HG03378 (cell line): ENCODE measurements around the gene FRMD4A.

Source experiments
- ATAC-seq: cut with Tn5 transposase; IDR thresholded peaks from one replicate; pipeline ENCODE4 v1.9.1; 2021; ENCODE audit warnings: mild to moderate bottlenecking, moderate library complexity; ENCODE audit not compliant: unreplicated experiment

Gene FRMD4A

DNA sequence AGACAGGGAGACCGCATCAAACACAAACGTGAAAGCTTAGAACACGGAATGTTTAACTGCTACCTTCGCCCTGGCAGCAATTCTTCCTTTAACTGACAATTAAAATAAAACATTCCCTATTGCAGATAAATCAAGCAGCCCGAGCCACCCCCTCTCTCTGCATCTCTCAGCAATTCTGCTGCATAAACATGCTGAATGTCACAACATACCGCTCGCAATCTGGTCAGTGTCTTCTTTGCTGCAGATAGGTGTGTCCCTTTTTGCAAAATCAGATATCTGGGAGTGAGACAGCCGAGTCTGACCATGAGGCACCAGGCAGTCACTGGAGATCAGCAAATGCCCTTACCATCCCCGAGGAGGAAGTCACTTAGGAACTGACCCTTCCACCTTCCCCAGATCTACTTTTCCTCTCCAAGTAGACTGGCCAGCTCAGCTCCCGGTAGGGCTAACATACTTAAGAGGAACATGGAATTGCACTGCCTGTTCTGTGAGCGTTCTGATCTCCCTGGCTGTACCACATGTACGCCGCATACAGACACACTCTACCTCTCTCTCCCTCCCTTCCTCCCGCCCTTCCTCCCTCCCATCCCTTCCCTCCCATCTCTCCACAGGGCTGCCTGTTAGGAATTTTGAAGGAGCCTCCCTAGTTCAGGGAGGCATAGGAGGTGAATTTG, at the start of gene FRMD4A:
Gene FRMD4A (minus strand): TSS at position 537 of the 674 bp plus-strand sequence.
- no peak for ATAC-seq

DNA sequence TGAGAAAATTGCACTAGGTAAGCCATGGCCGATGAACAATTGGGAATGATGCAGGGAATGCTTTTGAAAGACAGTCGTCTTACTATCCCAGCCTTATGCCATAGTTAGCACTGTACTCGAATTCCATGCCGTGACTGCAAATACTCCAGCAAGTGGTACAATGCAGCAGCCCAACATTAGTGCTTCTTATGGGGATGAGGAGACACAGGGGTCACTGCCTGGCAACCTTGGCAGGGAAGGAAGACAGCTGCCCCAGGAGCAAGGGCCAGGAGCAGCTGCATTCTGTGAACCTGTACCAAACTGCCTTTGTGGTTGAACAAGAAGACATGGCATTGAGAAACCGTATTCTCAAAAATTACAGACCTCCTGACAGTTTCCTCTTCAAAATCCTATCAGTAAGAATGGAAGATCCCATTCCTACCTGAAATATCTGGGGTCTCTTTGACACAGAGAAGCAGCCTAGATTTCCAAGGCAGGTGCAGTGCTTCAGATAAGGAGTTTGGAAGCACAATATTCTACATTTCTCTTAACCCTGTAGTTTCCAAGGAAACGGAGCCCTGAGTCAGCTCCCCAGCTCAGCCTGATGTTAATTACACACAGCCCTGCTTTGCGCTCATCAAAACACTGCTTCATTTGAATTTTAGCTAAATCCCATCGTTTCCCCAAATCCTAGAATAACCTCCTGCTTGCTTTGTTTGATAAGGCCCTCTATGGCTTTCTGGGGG, 49.0 kb upstream of the FRMD4A start:
- ATAC-seq = no peak

DNA sequence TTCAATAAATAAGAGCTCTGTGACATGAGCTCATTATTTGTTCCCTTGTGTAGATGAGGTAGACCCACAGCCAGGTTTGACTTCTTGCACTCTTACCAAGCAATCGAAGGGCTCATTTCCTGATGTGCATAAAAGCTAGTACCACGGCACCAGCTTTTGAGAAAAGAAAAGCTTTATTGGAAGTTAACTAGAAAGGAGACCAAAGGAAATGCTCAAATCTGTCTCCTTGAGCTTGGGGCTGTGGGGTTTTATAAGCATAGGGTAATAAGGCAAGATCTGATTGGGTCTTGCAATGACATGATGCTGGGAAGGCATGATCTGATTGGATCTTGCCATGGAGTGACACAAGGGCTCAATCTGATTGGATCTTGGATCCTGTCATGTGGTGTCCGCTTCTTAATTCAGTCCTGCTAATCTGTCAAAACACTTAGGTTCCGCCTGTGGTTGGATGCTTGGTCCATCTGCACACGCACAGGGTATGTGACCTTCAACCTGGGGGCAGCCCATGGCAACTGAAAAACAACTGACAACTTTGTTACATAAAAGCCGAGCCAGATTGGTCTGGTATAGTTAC, 47.8 kb upstream of the FRMD4A start:
- ATAC-seq = no peak

DNA sequence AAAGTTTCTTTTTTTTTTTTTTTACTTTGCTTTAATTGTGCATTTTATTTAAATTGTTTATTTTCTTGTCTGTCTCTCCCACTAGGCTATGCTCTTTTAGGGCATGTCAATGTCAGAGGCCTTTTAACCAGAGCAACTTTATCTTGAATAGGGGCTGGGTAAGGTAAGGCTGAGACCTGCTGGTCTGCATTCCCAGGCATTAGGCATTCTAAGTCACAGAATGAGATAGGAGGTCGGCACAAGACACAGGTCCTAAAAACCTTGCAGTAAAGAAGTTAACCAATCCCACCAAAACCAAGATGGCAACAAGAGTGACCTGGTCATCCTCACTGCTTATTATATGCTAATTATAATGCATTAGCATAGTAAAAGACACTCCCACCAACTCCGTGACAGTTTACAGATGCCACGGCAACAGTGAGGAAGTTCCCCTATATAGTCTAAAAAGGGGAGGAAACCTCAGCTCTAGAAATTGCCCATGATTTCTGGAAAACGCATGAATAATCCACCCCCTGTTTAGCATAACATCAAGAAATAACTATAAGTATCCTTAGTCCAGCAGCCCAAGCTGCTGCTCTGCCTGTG, 47.0 kb upstream of the FRMD4A start:
- no peak for ATAC-seq

DNA sequence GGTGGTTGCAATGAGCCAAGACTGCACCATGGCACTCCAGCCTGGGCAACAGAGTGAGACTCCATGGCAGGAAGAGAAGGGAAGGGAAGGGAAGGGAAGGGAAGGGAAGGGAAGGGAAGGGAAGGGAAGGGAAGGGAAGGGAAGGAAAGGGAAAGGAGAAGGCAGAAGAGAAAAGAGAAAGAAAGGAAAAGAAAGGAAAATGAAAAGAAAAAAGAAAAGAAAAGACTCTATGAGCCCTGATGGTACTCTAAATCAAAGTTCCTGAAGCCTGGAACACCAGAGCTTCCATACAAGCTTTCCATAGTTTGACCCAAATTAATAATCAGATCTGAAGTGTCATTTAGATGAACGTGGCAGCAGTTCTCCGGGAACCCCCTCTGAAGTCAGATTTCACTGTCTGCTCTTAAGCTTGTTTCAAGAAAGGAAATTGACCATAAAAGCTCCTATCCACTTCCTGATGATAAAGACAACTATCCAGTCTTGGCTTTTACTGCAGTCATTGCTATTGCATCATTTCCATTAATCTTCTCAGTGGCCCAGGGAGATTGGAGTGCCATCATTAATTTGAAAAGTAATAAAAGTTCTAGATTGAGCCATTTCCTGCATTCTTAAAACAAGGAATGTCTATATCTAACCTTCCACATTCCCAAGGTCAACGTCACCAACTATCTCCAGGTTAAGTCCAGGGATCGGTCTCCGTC, 44.2 kb upstream of the FRMD4A start:
- no peak for ATAC-seq

DNA sequence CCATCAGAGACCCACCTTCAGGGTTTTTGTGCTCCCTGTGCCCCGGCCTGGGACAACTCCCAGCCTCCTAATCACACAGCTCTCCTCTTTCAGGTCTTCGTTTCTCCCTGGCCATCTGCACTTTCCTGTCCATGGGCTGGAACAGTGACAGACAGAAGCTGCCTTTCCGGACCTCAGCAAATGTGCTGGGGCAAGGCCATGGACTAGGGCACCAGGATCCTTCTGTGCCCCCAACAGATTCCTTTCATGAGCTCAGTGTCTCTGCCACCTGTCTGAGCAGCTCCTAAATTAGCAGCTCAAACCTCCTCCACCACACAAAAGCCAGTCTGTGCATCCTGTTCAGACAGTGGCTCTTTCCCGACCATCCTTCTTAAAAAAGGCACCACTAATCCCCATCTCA, 41.9 kb upstream of the FRMD4A start:
- ATAC-seq = no peak

DNA sequence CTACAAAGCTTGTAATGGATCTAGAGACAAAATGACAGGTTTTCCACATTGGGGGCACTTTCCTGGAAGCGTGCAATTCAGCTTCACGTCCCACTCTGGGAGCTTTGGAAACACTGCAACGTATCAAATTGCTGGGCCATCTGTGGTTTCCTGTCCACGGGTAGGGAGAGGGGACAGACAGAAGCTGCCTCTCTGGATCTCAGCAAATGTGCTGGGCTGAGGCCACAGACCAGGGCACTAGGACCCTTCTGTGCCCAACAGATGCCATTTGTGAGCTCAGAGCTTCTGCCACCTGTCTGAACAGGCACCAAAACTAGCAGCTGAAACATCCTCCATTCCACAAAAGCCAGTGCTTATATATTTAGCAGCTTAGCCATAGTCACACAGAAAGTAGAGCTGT, 40.9 kb upstream of the FRMD4A start:
- no peak for ATAC-seq

DNA sequence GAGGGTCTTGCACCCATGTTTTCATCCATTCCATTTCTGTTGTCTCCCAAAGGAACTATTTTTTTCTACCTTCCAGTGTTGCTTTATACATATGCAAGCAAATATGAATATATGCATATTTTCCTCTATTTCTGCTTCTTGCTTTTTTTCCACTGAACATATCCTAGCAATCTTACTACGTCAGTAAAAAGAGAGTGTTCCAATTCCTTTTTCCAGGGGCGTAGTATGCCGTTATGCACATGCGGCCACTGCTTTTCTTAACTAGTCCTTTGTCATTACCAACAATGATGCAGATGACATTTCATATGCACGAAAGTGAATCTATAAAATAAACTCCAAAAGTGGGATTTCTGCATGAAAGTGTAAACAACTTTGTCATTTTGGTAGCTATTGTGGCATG, 40.2 kb upstream of the FRMD4A start:
- no peak for ATAC-seq

DNA sequence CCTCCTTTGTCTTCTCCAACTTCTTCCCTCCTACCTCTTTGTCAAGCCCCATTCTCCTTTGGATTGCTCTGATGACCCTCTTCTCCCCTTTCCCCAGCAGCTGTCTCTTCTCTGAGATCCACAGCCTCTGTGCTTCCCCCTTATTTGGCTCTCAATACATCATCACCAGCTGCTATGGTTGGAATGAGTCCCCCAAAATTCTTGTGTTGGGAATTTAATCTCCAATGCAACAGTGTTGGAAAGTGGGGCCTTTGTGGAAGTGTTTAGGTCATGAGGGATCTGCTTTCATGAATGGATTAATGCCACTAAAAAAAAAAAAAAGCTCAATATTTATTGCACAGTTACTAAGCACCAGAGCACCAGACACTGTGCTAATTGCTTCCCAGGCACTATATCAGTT, 39.2 kb upstream of the FRMD4A start:
- ATAC-seq = no peak

DNA sequence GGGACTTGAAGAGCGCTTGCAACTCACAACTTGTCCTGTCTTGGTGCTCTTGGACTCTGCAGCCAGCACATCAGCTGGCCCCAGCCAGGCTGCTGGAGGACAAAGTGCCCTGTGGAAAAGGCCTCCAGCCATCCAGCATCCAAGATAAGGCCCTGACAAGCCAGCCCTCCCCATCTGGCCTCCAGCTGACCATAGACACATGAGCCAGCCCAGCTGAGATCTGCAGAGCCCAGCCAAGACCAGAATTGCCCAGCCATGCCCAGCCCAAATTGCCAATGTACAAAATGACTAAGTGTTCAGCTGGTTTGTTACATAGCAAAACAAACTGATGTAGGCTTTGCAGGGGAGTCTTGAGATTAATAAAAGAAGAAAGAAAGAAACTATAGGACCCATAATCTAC, 36.0 kb upstream of the FRMD4A start:
- no peak for ATAC-seq

DNA sequence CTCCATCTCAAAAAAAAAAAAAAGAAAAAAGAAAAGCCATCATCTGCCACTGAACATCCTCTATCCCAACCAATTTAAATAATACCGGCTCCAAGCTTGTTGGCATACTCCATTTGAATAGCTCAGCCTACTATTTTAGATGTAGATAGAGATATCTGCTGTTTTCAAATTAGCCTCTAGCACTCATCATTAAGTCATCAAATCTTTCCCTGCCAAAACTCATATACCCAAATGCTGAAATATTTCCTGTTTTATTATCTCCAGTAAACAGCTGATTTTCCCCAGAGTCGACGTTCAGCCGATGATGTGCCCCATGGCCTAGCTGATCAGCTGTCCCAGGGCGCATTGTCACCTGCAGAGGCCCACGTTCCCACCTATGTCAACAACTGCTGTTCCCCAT, 34.5 kb upstream of the FRMD4A start:
- ATAC-seq = no peak

DNA sequence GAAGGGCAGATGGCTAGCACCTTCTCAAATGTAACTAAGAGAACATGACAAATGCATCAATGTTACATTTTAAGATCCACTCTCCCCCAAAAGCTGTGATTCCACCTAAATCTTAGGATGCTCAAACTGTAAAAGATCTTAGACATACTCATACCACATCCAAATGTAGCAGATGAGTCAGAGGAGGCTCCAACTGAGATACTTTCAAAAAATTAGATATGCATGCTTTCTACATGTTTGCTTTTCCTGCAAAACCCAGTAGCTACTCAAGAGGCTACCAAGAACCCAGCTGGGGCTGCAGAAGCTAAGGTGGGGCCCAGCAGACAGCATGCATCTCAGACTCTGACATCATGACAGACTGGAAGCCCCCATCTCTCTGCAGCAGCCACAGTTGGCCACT, 31.4 kb upstream of the FRMD4A start:
- no peak for ATAC-seq

DNA sequence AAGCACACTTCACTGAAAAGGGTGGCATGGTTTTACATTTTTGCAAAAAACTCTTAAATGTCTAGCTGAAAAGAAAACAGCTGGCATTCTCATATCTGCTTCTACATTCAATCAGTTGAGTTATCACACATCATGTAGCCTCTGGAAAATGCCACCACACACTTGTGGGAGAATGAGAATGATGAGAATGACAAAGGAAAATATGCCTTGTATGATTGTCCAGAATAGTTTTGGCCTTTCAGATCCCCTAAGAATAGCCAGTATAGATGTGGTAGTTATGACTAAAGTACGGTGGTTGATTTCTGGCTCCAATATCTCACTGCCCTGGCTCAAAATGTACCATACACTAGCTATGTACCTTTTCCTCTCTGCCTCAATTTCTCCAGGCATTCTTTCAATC, 30.2 kb upstream of the FRMD4A start:
- ATAC-seq = no peak

DNA sequence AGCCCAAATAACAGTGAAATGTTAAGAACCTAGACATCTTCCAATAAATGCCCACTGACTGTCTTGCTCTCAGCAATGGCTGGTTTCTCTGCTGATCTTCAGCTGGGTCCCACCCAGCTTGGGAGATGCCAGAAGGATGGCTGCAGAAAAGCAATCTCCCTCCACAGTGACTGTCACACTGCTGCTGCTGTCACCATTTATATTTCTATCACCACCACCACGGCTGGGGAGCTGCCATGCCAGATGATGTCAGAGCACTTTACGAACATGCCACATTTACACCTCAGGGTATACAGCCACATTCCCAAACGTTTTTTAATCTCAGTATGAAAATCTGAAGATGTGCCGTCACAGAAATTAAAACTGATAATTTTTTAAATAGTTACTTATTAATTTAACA, 29.8 kb upstream of the FRMD4A start:
- ATAC-seq = no peak

DNA sequence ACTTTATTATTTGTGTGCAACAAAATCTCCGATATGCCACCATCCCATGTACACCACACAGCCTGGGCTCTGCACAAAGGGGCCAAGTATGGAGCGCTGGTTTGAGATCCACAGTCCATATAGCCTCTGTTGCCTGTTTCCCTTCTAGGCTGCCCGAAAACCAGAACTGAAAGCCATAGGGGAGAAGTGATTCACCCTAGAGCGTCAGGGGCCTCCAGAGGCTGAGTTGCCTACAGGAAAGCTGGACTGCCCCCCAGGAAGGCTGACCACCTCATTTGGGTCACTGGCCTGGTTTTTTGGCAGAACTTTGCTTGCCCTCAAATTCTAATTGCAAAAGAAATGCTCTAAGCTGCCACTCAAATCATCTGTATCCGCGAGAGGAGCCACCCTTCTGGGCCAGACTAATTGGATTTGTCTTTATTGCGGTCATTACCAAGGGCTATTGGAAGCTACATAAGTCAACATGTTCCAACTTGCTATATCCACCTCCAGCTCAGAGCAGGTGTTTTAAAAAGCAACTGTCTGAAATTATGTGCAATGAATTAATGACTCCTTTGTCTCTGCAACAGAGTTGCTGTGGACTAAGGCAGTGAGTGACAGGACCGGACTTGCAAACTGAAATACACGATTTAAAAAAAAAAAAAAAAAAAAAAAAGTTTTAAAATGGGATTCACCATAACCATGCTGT, 28.3 kb upstream of the FRMD4A start:
- no peak for ATAC-seq

DNA sequence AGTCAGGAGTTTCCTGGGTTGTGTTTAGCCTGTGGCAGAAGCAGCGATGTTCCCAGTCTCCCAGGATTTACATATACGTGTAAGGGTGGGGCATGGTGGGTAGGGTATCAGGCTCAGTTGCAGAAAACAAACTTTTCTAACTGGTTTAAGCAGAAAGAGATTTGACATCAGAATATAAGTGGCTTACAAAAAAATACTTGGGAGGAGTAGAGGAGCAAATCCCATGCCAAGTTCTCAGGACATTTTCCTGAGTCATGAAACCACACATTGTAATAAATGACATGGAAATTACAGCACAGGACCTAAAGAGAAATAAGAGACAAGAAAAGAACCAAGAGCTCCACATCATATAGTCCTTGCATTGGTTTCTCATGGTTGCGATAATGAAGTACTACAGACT, 26.2 kb upstream of the FRMD4A start:
- no peak for ATAC-seq

DNA sequence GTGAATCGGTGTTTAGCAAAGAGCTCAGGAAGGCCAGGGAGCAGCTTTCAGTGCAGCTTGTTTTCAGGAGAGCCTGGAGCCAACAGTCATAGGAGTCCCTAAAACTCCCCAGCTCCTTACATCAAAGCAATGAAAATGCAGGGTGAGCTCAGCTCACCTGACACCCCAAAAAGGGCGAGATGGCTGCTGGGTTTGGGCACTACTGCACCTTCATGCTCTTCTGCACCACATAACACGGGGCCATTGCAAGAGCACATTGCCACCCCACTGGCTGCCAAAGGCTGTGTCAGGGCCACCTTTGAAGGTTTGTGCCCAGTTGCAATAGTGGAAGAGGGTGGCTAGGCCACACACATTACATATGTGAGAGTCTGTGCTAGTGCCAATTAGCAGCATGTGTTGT, 25.0 kb upstream of the FRMD4A start:
- ATAC-seq = no peak

DNA sequence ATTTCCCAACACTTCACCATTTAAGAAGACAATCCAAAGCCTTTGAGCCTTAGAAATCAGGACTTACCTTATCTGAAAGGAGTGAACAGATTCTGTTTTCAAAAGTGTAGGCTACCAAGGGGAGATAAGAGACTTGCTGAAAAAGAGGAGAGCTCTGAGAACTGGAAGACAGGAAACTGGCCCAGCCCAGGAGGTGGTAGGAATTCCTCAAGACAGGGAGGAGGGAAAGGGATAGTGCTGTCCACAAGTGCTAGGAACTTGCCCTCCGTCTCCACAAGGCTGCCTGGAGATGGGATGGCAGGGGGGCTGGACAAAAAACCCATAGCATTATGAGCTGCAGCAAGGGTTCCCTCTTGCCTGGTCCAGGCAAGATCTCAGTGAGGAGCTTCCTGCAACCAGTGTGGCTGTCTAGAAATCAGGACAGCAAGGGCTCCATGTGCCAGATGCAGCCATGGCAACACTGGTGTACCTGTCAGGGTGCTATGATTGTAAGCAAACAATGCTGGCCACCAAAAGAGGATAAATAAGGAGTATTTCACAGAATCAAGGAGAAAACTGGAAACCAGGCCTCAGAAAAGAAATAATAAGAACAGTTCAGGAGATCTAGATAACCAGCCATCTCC, 22.7 kb upstream of the FRMD4A start:
- ATAC-seq = no peak

DNA sequence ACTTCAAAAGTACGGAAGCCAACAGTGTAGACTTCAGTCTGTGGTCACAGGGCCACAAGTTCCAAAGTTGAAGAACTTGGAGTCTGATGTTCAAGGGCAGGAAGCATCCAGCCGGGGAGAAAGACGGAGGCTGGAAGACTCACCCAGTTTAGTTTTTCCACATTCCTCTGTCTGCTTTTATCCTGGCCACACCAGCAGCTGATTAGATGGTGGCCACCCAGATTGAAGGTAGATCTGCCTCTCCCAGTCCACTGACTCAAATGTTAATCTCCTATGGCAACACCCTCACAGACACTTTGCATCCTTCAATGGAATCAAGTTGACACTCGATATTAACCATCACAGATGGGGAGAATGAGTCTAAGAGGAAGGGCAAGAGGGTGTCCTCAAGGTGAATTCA, 19.3 kb upstream of the FRMD4A start:
- ATAC-seq = no peak

DNA sequence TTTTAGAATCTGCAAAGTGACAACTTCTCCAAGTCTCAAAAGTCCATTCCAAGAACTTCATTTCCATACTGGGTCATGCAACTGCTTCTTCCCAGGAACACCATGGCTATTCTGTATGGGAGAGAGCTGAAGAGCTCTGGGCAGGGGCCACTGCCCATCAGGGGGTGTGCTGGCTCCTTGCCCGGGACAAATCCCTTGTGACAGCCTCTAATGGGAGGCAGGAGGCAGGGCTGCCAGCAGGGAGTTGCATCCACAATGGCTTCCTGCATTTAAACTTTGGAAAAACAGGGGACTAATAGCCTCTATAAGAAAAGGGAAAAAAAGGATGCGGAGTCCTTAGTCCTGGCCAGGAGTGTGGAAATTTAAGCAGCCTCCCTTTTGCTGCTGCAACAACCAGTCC, 18.4 kb upstream of the FRMD4A start:
- no peak for ATAC-seq
